ENCODE results near the gene APPL2.
"Not testable (repeated sequence)": the region's sequence is repeated elsewhere in the genome, so short reads cannot be mapped to it uniquely, and the experiment has no call there.

The APPL2 gene

GRCh38 chr12:105183976-105184375 is 52.0 kb downstream of the APPL2 start:
- not testable (repeated sequence) for DNase-seq

- not testable (repeated sequence) for DNase-seq
Observed at GRCh38 chr12:105183406-105183805, 52.6 kb downstream of the APPL2 start.

GRCh38 chr12:105179114-105179513 is 56.9 kb downstream of the APPL2 start:
- not testable (repeated sequence) for DNase-seq

GRCh38 chr12:105177208-105177607 is 58.8 kb downstream of the APPL2 start:
- DNase-seq = no peak

GRCh38 chr12:105175397-105175990 is 60.5 kb downstream of the APPL2 start:
- DNase-seq = no peak

GRCh38 chr12:105171691-105172436 is 64.1 kb downstream of the APPL2 start:
- no peak for DNase-seq

- DNase-seq = no peak
Observed at GRCh38 chr12:105170139-105170538, 65.8 kb downstream of the APPL2 start.

- DNase-seq = no peak
Observed at GRCh38 chr12:105168006-105168405, 68.0 kb downstream of the APPL2 start.

- DNase-seq = peak; percentile 27
Observed at GRCh38 chr12:105167346-105167745, 68.6 kb downstream of the APPL2 start.

GRCh38 chr12:105166736-105167135 is 69.2 kb downstream of the APPL2 start:
- no peak for DNase-seq

- no peak for DNase-seq
Observed at GRCh38 chr12:105164068-105164467, 71.9 kb downstream of the APPL2 start.

- DNase-seq = no peak
Observed at GRCh38 chr12:105162174-105162573, 73.8 kb downstream of the APPL2 start.

GRCh38 chr12:105158876-105159275 is 77.1 kb downstream of the APPL2 start:
- no peak for DNase-seq

GRCh38 chr12:105157606-105158005 is 78.4 kb downstream of the APPL2 start:
- no peak for DNase-seq

GRCh38 chr12:105156260-105156659 is 79.7 kb downstream of the APPL2 start:
- no peak for DNase-seq

- DNase-seq = no peak
Observed at GRCh38 chr12:105142259-105142658, 93.7 kb downstream of the APPL2 start.

- no peak for DNase-seq
Observed at GRCh38 chr12:105141320-105141922, 94.6 kb downstream of the APPL2 start.

- no peak for DNase-seq
Observed at GRCh38 chr12:105138248-105138647, 97.7 kb downstream of the APPL2 start.

Measured in HCEC 1CT (cell line).